Stimulated activated CD8-positive, alpha-beta memory T cell treated with anti-CD3 and anti-CD28 coated beads, Interleukin-4, amount 100 ng/mL, for 1 hour (primary cell): Measurements from ENCODE around the gene TNFRSF4.

Source experiments
- DNase-seq, 2 donors: peaks; one replicate each; pipeline ENCODE4 v3.0.0-alpha.2; 2020; ENCODE audit warnings: low read depth in 2 of 2, low spot score in 1 of 2

TNFRSF4 gene

DNA sequence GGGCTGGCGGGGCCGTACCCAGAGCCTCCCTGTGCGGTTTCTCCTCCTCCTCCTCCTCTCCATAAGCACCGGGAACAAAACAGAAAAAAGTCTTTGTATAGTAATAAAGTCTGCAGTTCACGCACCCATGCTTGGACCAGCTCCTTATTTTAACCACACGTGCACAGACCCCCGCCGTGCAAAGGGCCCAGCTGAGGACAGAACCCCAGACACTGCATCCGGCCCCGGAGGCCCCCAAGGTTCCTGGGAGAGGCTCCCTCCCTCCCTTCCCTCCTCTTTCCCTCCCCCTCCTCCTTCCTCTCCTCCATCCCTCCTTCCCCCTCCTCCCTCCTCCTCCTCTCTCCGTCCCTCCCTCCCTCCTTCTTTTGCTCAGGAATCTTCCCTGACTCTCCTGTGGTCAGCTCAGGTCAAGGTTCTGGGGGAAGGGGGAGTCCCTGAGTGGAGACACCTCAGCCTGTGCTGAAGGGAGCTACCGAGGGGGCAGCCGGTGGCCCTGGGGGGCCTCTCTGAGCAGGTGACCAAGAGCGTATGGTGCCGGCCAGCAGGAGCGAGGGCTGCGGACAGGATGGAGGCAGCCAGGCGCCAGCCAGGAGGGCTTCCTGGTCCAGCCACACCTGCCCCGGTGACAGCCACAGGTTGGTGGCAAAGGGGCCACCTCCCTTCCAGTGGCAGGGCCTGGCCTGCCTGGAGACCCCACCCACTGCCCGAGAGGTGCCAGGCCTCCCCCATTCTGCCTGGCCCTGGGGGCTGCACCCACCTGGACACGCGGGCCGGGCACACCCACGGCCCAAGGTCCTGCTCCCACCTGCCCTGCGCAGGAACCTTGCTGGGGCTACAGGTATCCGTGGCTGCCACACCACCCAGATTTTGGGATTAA, 43.5 kb downstream of the TNFRSF4 start:
- no peak for DNase-seq

DNA sequence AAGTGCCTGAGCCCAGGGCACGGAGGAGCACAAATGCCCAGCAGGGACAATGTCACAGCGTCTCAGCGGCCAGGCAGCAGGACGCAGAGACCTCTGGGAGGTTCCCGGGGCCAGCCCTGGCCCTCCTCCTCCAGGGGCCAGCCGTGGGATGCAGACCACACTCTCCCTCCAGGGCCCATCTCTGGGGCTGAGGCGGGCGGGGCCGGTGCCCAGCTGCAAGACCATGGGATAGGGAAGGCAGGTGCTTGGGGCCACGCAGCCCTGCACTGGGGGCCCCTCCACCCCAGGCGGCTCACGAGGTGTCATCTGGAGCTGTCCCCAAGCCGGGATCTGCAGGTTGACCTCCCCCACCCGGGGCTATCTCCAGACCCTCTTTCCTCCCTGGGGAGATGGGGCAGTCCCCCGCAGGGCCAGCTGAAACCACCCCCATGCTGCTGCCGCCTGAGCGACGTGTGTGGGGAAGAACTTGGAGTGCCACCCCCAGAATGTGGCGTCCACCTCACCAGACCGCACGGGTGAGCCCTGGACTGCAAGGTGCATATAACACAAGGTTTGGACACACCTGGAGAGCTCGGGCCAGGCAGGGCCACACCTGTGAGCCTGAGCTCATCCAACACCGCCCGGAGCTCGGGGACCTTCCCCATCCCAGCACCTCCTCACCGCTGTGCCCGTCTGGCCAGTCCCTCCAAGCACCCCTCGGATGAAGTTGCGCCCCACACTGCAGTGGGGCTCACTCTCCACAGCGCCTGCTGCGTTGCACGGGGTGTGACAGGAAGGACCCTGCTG, 44.3 kb downstream of the TNFRSF4 start:
- no peak for DNase-seq

DNA sequence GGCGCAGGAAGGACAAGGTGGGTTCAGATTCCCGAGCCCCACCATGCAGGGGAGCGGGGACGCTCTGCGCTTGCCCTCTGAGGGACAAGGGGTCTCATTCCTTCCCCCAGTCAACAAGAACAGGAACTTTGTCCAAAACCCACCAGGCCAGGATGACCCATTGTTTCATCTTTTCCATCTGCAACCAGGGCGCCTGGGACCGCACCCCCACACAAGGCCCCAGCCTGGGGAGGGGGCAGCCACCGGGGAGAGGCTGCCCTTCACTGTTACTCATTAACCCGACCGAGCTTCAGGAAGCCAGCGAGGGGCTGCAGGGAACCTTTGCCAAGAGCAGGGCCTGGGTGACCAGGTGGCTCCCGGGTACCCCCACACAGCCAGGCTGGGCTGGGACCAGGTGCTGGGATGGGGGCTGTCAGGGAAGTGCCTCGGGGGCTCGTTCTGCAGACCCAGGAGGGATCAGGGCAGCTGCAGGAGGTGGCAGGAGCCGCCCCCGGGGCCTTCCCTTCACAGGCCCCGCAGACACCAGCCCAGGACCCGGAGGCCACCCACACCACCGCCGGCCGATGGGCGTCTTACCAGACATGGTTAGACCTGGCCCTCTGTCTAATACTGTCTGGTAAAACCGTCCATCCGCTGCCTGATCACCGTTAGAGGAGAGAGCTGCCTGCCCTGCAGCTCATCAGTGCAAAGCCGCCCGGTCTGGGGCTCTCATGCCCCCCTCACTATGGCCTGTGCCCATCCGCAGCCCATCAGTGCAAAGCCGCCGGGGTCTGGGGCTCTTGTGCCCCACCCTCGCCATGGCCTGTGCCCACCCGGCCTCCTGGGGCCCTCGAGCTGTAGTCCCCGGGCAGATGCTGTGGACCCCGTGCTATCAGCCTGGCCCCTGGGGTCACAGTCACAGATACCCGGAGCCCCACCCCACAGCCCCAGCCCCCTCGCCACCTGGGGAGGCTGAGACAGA, 45.2 kb downstream of the TNFRSF4 start:
- DNase-seq: no peak

DNA sequence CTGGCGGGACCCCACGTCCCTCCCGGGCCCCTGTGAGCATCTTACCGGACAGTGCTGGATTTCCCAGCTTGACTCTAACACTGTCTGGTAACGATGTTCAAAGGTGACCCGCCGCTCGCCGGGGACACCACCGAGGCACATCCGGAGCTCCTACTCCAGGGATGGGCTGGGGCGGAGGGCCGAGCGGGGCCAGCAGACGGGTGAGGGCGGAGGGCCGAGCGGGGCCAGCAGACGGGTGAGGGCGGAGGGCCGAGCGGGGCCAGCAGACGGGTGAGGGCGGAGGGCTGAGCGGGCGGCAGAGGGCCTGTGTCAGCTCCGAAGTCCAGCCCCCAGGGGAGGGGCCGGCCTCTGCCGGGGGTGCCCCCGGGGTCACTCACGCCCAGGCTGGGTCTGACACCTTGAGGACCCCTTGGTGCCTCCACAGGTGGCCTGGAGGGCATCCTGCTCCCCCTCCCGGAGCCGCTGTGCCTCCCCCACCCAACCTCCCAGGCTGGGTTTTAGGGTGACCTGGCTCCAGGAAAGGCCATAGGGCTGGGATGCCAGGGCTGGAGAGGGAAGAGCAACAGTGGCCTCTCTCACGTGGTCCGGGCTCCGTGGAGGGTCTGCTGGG, 46.0 kb downstream of the TNFRSF4 start:
- DNase-seq: no peak

DNA sequence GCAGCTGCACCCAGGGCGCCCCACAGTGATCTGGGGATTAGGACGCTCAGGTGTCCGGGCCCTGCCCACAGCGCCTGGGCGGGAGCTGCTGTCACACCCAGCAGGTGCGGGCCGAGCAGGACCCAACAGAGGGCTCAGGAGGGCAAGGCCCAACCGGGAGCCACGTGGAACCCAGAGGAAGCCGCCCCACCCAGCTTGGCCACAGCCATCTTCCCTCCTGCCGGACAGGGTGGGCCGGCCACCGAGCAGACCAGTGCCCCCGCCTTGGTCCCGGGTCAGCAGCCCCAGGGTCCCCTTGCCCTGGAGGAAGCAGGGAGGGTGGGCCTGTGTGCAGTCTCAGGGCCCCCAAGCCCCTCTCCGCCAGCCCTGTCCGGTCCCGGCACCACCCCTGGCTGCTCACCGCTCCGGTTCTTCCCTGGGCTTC, 46.5 kb downstream of the TNFRSF4 start:
- no peak for DNase-seq

DNA sequence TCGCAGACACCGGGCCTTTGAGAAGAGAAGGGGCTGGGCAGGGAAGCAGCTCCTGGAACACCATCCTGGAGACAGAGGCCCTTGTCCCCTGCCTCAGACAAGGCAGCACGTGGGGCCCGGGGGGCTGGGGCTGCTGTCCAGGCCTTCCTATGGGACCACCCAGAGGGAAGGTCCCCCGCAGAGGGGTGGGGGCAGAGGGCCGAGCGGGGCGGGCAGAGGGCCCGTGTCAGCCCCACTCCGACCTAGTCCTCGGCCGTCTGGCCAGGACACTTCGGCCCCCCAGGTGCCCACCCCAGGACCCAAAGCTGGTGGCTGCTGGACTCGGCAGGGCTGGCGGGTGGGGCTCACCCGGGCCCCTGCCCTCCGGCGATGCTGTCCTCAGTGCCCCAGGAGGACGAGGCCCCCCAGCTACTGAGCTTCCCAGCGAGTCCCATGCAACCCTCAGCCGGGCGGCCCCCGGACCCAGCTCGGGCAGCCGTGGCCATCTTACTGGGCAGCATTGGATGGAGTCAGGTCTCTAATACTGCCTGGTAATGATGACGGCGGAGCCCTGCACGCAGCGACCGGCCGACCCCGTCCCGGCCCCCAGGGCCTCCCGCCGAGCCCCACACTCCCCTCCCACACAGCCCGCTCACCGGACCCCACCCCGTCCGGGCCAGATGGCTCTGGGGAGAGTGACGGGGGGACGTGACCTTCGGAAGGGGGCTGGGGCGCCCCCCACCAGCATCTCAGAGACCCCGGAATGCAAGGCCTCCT, 47.1 kb downstream of the TNFRSF4 start:
- no peak for DNase-seq

DNA sequence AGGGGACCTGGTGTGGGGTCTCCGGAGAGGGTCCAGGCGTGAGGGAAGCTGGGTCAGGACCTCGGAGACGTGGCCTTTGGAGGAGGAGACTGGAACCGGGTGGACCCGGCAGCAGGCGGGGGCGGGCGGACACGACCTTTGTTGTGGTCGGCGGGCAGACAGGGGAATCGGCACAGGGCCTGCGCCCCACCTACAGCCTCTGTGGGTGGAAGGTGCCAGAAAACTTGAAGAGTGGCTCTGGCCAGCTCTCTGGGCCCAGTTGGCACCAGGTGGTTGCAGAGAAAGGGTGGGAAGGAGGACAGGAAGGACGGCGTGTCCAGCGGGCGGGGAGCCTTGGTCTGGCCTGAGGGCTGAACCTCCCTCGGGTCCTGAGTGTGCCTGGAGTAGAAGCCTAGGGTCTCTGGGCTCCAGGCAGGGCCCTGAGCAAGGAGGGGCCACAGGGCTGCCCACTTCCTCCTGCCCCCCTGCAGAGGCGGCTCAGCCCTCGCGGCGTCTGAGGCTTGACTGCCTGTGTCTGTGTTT, 48.0 kb downstream of the TNFRSF4 start:
- DNase-seq: no peak

DNA sequence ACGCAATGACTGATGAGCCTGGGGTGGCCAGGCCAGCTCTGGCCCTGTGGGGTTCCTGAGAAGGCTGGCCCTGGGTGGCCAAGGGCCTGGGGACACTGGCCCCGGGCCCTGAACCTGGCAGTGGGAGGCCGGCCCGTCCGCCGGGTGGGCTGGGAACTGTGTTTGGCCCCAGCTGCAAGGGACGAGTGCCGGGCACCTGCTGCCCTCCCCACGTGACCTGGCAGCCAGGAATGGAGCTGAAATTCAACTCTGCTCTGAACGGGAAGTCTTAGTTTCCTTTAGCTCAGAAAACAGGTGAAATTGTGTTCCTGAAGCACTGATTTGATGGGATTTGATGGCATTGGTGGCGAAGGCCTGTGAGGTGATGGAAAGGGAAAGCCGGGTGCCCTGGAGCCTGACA, 48.5 kb downstream of the TNFRSF4 start:
- no peak for DNase-seq

DNA sequence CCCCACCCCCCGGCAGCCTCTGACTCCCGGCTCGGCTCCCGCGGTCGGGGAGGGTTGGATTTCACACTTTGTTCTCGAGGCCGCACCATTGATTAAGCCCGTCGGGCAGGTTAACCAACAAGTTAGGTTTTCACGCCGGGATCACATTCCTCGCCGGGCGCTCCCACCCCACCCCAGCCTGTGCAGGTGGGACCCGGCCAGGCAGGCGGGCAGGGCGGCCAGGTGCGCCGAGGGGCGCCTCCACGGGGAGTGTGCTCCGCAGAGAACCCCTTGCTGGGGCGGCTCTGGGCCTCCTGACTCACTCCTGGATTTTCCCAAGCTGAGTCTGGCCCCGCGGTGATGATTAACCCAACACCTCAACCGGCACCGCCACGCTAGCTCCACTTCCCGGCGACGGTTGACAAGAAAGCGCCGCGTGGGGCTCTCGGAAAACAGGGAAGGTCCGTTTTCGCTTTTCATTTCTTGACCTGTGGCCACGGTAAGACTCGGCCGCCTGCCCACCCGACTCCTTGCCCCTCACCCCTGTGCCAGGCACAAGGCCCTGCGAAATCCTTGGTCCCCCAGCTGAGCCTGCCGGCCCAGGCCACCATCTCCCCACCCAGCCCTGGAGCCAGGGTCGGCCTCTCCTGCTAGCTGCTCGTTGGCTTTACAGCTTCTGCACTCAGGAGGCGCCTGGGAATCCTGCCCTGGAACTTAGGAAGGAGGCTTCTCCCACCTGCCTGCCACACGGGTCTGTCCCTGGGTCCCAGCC, 49.1 kb downstream of the TNFRSF4 start:
- no peak for DNase-seq

DNA sequence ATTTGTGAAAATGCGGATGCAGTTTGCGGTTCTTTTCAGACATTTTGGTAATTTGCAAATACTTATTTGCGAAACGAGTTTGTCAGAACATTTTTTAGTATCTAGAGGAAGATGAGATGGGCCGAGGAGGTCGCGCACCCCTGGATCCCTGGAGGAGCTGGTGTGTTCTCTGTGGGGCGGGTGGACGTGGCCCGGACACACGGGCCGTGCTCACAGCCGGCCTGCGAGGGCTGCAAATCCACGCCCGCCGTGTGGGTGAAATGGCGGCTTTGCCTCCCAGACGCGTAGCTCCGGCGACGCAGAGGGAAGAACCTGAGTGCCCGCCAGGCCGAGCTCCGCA, 49.6 kb downstream of the TNFRSF4 start:
- no peak for DNase-seq

DNA sequence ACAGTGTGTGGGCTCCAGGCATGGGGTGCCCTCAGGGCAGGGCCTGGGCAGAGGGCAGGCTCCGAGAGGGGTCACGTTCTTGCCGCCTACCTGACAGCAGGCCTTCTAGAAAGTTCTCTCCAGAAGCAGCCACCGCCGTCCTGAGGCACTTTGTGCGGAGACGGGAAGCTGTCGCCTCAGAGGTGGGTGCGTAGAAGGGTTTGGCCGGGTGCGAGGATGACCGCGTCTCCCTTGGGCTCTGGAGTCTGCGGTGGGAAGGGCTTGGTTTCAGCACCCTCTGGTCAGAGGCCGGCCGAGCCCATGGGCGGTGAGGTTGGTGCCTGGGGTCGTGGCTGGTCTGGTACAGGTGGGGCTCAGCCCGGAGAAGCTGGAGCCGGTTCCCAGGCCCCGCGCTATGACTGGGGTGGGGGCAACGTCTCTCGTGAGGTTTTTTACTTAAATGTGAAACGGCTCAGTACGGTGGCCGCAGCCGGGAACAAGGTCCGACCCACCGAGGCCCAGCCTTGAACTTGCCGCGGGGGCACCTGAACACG, 50.3 kb downstream of the TNFRSF4 start:
- no peak for DNase-seq

DNA sequence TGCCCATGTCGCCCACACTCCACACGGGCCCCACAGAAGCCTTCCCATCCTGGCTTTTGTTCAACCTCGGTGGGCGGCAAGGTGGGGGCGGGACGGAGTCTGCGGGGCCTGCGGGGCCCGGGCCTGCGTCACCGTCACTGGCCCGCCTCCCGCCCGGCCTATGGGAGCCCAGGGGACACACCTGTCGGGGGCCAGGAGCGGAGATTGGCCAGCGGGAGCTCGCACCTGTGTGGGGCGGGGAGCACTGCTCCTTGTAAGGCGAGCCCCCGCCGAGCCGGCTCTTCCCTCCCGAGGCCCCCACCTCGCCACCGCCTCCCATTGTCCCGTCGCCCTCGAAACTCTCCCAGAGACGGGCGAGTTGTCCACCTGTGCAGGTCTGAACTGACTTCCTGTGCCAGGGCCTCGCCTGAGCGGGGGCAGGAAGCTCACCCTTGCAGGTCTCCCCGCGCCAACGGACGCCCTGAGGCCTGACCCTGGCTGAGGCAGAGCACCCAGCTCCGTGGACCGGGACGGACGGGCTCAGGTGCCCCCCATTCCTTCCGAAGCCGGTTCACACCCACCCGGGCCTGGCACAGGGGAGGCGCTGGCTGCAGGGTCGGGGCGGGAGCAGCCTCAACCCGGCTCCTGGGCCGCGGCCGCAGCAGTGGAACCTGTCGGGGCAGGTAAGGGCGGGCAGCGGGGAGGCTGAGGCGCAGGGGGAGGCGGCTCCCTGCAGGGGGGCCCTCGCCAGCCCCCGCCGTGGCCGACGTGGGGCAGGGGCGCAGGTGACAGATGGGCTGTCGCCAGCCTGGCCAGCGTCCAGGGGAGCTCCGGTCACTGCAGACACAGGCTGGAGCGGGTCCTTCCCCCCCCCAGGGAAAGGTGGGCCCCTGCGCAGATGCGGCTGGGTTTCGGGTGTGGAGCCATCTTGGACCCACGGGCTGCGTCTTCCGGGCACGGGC, 51.1 kb downstream of the TNFRSF4 start:
- no peak for DNase-seq

DNA sequence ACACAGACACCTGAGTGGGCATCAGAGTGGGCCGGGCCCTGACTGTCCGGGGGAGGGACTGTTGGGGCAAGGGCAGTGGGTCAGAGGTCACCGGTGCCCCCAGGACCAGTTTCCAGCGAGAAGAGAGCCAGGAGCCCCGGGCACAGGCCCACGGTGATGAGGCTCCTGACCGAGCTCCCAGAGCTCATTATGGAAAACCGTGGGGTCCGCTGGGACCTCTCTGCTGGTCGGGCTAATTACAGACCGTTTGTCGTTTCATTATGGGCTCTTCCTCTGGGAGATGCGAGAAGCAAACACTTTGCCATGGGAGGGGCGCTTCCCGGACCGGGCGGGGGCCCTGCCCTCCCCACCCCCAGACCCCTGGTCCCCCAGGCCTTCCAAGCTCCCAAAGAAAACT, 52.3 kb downstream of the TNFRSF4 start:
- no peak for DNase-seq
